Stimulated activated naive B cell treated with anti-CD40 and anti-IgM and Interleukin-4, amounts not matched to agents 10 μg/mL and 1 μg/mL and 100 μg/mL, for 72 hours (primary cell): Measurements from ENCODE around the gene TENM3.

Experiments
- ATAC-seq, 2 donors: fragments of 150-1000 bp; cut with Tn5 transposase; replicated peaks; 2 replicates each; pipeline ENCODE4 v1.10.0; 2021; ENCODE audit warnings: moderate library complexity in 1 of 2
- DNase-seq: peaks from one replicate; pipeline ENCODE4 v3.0.0; 2021
- H3K27ac Mint-ChIP-seq: one replicate; pipeline ENCODE4 v1.8.0; 2022; ENCODE audit warnings: mild to moderate bottlenecking, mixed read lengths
- H3K27me3 Mint-ChIP-seq, 2 donors: one replicate each; pipeline ENCODE4 v1.8.0; 2022; ENCODE audit warnings: mixed read lengths in 2 of 2
- H3K36me3 Mint-ChIP-seq, 2 donors: one replicate each; pipeline ENCODE4 v1.8.0; 2022; ENCODE audit warnings: mixed read lengths in 2 of 2, mild to moderate bottlenecking in 1 of 2
- H3K4me1 Mint-ChIP-seq, 2 donors: one replicate each; pipeline ENCODE4 v1.8.0; 2022; ENCODE audit warnings: mixed read lengths in 2 of 2, mild to moderate bottlenecking in 1 of 2
- H3K4me3 Mint-ChIP-seq, 2 donors: one replicate each; pipeline ENCODE4 v1.8.0; 2022; ENCODE audit warnings: mild to moderate bottlenecking in 2 of 2, mixed read lengths in 2 of 2, moderate library complexity in 1 of 2
- H3K9me3 Mint-ChIP-seq, 2 donors: one replicate each; pipeline ENCODE4 v1.8.0; 2022; ENCODE audit warnings: mixed read lengths in 2 of 2, mild to moderate bottlenecking in 1 of 2

TENM3 gene

DNA sequence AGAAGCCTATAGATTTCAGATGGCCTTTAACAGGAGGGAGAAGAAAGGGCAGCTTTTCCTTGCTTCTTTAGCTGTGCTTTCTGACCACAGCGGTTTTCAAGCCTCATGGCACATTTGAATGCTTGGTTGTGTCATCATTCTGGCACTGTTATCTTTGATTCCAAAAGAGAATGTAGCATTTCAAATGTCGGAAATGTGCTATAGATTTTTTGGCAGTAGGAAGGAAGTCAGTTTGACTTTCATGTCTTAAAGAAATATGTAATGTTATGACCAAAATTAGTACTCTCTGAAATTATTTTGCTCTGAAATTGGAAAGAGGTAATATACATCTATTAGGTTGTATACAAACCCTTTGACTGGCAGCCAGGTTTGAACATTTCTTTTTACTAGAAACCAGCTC lies 171.9 kb downstream of the TENM3 start:
- Mint-ChIP-seq H3K27me3 (no peaks in the 10 kb centered on the region), H3K27ac (no peak overlapping the region), H3K4me1 (no peaks in the 10 kb centered on the region), H3K36me3 (peaks cover 2 to 4% of the 10 kb centered on the region in 2 donors), H3K4me3 (no peak overlapping the region), H3K9me3 (peaks cover 5 to 7% of the 10 kb centered on the region in 2 donors)
- no peak for DNase-seq
- no peak for ATAC-seq

DNA sequence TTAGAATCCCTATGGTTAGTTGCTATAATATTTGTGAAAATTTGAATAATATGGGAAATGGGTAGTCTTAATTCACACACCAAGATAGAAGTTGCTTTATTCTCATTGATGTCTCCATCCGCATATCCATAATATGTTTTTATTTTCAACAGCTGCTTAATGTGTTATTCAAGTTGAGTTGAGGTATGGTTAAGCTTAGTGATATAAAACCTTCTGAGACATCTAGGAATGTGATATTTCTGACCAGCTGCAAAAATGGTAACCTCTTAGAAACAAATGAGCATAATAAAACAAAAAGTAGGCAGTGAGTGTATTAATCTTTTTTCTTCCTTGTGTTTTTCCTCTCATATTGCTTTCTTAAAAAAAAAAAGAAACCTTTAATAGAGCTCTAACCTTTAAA lies 172.9 kb downstream of the TENM3 start:
- peaks cover 5 to 7% of the 10 kb centered on the region in 2 donors for H3K9me3 Mint-ChIP-seq
- no peak overlapping the region for H3K27ac Mint-ChIP-seq
- no peak overlapping the region for H3K4me3 Mint-ChIP-seq
- no peaks in the 10 kb centered on the region for H3K4me1 Mint-ChIP-seq
- ATAC-seq (no peak), DNase-seq (no peak)
- H3K36me3 Mint-ChIP-seq = peaks cover 0 to 4% of the 10 kb centered on the region in 2 donors
- H3K27me3 Mint-ChIP-seq = no peaks in the 10 kb centered on the region

DNA sequence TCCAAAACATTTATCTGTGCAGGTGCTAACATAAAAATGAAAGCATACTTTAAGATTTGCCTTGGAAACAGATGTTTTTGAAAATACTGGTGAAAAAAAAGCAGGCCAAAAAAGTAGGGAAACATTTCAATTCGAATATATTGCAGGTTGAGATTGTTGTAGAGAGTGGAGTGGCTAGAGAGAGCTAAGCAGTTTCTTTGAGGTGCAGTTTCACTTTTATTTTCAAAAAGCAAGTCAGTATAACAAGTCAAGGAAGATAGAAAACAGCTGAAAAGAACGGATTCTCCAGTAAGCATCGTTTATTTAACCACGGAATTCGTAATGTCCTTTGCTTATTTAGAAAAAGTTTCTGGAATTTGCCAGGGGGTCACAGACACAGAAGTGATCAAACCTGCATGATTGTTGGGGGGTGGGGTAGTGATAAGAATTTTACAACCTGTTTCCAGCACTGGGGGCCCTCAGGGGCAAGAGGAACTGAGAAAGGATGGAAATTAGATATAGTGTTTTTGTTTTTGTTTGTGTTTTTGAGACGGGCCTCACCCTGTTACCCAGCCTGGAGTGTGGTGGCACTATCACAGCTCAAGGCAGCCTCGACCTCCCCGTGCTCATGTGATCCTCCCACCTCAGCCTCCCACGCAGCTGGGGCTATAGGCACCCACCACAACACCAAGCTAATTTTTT lies 175.0 kb downstream of the TENM3 start:
- Mint-ChIP-seq H3K4me1 (no peaks in the 10 kb centered on the region), H3K27ac (no peak overlapping the region), H3K9me3 (peaks cover under 1 to 6% of the 10 kb centered on the region in 2 donors), H3K36me3 (no peaks in the 10 kb centered on the region), H3K4me3 (no peak overlapping the region), H3K27me3 (peaks cover 0 to 5% of the 10 kb centered on the region in 2 donors)
- DNase-seq (no peak), ATAC-seq (no peak)

DNA sequence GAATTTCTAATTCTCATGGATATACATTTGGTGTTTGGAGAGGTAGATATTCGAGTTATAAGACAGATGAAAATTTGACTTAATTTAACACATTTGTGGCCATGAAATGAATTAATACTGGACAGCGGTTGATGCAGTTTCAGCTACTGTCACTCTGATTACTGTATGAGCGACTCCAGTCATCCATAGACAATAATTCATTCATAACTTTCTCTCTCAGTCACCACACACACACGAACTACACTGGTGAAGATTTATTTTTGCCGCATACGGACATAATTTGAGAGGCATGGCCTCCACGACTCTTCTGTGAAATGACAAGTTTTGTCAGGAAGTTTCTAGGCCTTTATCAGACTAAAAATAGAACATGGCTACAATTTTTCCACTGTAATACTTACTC lies 177.0 kb downstream of the TENM3 start:
- no peaks in the 10 kb centered on the region for H3K36me3 Mint-ChIP-seq
- no peak overlapping the region for H3K27ac Mint-ChIP-seq
- no peak overlapping the region for H3K4me3 Mint-ChIP-seq
- no peak for ATAC-seq
- peaks cover 0 to 6% of the 10 kb centered on the region in 2 donors for H3K9me3 Mint-ChIP-seq
- H3K27me3 Mint-ChIP-seq = peaks cover 0 to 6% of the 10 kb centered on the region in 2 donors
- H3K4me1 Mint-ChIP-seq = no peaks in the 10 kb centered on the region
- DNase-seq = no peak

DNA sequence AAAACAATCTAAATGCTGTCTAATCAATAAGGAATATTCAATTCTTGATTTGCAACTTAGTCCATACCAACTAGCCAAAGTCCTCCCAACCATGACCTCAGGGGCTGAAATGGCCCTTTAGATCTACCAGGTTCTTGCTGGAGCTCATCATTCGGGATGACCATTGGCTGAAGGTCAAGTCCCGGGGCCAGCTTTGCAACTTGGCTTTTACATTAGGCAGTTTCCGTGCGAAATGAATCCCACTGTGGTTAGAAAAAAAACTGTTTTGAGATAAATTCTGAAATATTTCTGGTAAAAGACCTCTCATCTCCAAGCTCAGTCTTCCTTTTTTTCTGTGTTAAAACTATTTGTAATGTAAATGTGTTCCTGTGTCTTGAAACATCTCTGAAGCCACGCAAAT lies 178.6 kb downstream of the TENM3 start:
- Mint-ChIP-seq H3K27me3 (peaks cover 0 to 6% of the 10 kb centered on the region in 2 donors), H3K9me3 (peaks cover 0 to 6% of the 10 kb centered on the region in 2 donors), H3K27ac (no peak overlapping the region), H3K36me3 (no peaks in the 10 kb centered on the region), H3K4me1 (no peaks in the 10 kb centered on the region), H3K4me3 (no peak overlapping the region)
- DNase-seq = no peak
- no peak for ATAC-seq

DNA sequence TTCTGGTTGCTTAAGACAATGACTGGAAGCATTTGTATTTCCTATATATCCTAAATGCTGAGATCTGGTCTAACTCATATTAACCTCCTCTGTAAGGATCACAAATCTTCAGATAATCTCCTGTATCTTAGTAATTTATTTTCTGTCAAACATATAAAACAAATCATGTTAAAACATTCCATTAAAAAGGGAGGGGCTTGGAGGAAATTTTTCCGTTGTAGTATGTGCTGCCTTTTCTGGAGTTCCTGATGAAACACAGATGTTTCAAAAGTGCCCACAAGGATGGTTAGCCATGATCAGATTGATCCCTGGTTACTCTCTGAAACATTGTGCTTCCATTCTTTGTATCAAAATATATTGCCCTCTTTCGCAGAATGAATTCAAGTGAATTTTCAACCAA lies 182.1 kb downstream of the TENM3 start:
- no peak overlapping the region for H3K4me3 Mint-ChIP-seq
- H3K36me3 Mint-ChIP-seq = no peaks in the 10 kb centered on the region
- H3K27ac Mint-ChIP-seq = no peak overlapping the region

DNA sequence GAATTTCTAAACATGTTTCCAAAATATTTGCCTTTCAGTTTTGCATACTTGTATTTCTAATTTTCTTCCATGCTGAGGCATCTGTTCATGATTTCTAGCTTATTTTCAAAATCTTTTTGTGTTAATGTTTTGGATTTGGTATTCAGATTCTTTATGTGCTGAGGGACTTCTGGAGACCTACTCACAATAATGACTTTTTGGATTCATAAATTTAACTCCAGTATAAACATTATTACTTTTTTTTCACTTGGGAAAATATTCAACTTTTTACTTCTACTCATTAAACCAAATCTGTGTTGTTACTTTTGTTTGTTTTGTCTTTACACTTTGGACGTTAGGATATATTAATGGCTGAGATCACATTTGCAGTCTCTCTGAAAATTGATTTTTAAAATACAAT lies 183.7 kb downstream of the TENM3 start:
- H3K4me1 Mint-ChIP-seq = no peaks in the 10 kb centered on the region
- peaks cover 0 to 4% of the 10 kb centered on the region in 2 donors for H3K9me3 Mint-ChIP-seq
- no peak overlapping the region for H3K4me3 Mint-ChIP-seq
- H3K27me3 Mint-ChIP-seq = peaks cover 0 to 6% of the 10 kb centered on the region in 2 donors
- H3K36me3 Mint-ChIP-seq = no peaks in the 10 kb centered on the region
- no peak overlapping the region for H3K27ac Mint-ChIP-seq
- ATAC-seq (no peak), DNase-seq (no peak)

More for the DNA sequence above, 182.1 kb downstream of the TENM3 start:
- no peak for DNase-seq
- H3K4me1 Mint-ChIP-seq = no peaks in the 10 kb centered on the region
- peaks cover 0 to 4% of the 10 kb centered on the region in 2 donors for H3K9me3 Mint-ChIP-seq
- no peak for ATAC-seq
- H3K27me3 Mint-ChIP-seq = peaks cover 0 to 6% of the 10 kb centered on the region in 2 donors

DNA sequence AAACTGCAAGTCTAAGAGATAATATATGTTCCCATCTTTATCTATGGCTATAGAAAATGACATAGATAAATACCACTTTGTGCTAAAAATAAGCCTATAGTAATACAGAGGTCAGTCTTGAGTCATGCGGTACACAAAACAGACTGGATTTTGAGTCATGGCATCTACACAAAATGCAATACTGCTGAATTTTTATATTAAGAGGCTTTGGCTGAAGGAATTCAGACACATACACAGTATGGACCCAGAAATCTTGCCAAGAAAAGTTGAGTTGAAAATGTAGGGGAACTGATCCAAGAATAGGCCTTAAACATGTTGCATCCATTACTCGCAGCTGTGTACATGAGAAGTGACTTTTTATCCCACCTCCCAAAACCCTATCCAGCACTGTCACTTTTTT lies 184.4 kb downstream of the TENM3 start:
- no peak overlapping the region for H3K4me3 Mint-ChIP-seq
- ATAC-seq (no peak), DNase-seq (no peak)
- no peaks in the 10 kb centered on the region for H3K36me3 Mint-ChIP-seq
- no peaks in the 10 kb centered on the region for H3K4me1 Mint-ChIP-seq
- H3K9me3 Mint-ChIP-seq = peaks cover 0 to 4% of the 10 kb centered on the region in 2 donors
- H3K27me3 Mint-ChIP-seq = peaks cover 3 to 6% of the 10 kb centered on the region in 2 donors
- H3K27ac Mint-ChIP-seq = no peak overlapping the region

DNA sequence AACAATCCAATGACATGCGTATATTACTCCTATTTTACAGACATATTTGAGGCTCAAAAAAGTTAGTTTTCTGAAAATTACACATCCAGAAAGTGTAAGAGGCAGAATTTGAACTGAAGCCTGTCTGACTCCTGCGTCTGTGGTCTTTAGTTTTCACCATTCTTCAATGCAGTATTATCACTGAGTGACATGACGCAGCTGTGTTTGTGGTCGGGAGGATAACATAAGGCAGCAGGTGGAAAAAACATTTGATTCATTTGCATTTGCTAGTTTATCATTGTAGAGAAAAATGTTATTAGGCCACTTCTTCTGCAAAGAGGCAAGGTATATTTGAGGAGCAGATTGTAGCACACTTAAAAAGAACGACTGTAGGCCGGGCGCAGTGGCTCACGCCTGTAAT lies 186.7 kb downstream of the TENM3 start:
- Mint-ChIP-seq H3K27me3 (peaks cover 0 to 12% of the 10 kb centered on the region in 2 donors), H3K4me1 (no peaks in the 10 kb centered on the region), H3K27ac (no peak overlapping the region), H3K4me3 (no peak overlapping the region), H3K36me3 (no peaks in the 10 kb centered on the region), H3K9me3 (peaks cover 0 to 4% of the 10 kb centered on the region in 2 donors)
- DNase-seq = no peak
- ATAC-seq = no peak

DNA sequence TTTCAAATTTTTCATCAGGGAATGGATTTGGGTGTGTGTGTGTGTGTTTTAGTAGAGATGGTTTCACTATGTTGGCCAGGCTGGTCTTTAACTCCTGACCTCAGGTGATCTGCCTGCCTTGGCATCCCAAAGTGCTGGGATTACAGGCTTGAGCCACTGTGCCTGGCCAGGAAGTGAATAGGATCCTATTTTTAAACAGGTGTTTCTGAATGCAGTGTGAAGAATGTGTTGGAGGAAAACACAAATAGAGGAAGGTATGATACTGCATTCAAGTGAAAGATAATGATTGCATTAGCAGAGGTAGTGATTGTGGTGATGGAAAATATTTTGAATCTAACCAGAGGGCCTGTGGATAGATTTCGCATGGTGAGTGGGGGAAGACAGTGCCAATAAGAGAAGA lies 189.6 kb downstream of the TENM3 start:
- H3K4me1 Mint-ChIP-seq = no peaks in the 10 kb centered on the region
- peaks cover 0 to 12% of the 10 kb centered on the region in 2 donors for H3K27me3 Mint-ChIP-seq
- no peak for ATAC-seq
- DNase-seq = no peak
- no peak overlapping the region for H3K27ac Mint-ChIP-seq
- H3K9me3 Mint-ChIP-seq = peaks cover 0 to 4% of the 10 kb centered on the region in 2 donors
- H3K4me3 Mint-ChIP-seq = no peak overlapping the region
- no peaks in the 10 kb centered on the region for H3K36me3 Mint-ChIP-seq

DNA sequence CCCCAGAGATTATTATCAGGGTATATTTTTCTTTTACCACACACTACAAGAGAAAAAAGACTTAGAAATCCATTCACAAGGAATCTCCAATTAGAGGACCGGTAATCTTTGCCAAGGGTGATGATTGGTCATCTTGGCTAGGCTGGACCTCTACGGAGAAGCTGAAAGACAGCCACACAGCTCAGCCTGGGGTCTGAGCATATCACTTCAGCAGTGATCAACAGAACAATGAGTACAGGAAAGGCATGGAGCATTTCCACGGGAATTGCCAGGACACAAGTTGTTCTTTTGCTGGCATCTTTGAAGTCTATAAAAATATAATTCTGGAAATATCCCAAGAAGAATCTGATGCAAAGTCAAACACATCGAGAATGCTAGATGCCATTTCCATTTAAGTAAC lies 191.5 kb downstream of the TENM3 start:
- Mint-ChIP-seq H3K27me3 (peaks cover 0 to 12% of the 10 kb centered on the region in 2 donors), H3K4me1 (no peaks in the 10 kb centered on the region), H3K27ac (no peak overlapping the region), H3K9me3 (peaks cover 0 to 4% of the 10 kb centered on the region in 2 donors), H3K36me3 (no peaks in the 10 kb centered on the region), H3K4me3 (no peak overlapping the region)
- no peak for DNase-seq
- ATAC-seq = no peak

DNA sequence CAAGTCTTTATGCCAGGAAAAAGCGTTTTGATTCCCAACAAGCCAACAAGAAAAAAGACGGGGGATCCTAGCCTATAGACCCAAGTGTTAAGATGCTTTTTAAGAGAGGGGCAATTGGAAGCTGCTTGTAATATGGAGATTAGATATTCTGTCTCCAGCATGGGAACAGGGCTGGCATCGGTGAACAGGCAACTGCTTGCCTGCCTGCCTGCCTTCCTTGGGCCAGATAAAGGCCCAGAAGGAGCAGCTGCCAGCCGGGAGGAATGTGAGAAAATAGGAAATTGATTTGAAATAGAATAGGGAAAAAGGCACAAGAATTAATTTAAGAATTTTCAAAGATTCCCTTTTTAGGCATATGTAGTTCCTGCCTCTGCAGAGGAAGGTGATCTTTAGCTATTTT lies 192.2 kb downstream of the TENM3 start:
- ATAC-seq (no peak), DNase-seq (no peak)
- Mint-ChIP-seq H3K4me1 (no peaks in the 10 kb centered on the region), H3K36me3 (no peaks in the 10 kb centered on the region), H3K27me3 (peaks cover 0 to 12% of the 10 kb centered on the region in 2 donors), H3K9me3 (peaks cover 0 to 4% of the 10 kb centered on the region in 2 donors), H3K27ac (no peak overlapping the region), H3K4me3 (no peak overlapping the region)

DNA sequence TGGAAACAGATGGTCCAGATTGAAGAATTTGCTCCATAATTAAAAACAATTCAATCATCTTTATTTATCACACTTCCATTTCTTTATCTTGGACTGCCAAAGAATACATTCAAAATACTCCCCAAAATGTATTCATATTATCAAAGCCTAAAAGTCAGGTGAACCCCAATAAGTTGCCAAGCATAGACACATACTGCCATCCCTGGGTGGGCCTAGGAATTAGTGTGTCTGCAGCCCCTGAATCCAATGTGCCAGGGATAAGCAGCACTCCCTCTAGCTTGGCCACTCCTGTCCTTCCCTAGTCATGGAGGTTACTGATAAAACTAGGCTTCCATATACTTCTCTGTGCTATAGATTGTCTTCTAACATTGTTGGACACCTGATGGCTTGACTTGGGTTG lies 199.9 kb downstream of the TENM3 start:
- ATAC-seq (no peak), DNase-seq (no peak)
- H3K27ac Mint-ChIP-seq = no peak overlapping the region
- no peak overlapping the region for H3K4me3 Mint-ChIP-seq
- H3K4me1 Mint-ChIP-seq = peaks cover 2 to 8% of the 10 kb centered on the region in 2 donors
- peaks cover 0 to 1% of the 10 kb centered on the region in 2 donors for H3K9me3 Mint-ChIP-seq
- no peaks in the 10 kb centered on the region for H3K36me3 Mint-ChIP-seq
- peaks cover 31 to 40% of the 10 kb centered on the region in 2 donors for H3K27me3 Mint-ChIP-seq

DNA sequence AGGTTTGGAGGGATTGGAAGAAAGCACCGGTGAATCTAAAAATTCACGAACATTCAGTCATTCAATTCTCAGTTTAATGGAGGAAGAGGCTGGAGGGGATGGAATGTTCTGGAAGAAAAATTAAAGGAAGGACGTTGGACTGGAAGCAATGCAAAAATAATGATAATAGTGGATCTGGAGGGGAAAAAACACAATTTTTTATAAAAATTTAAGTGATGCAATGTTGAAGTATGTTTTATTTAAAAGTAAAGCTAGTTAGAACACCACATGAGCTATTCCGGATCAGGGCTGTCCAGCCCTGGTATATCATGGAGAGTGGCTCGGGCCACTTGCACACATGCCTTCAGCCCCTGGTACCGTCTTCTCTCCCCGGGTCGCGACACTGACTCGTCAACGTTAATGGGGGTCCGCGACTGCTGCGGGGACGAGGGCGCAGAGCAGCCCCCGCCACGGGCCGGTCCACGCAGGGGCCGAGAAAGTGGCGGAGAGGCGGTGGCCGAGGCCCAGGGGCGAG lies 204.6 kb downstream of the TENM3 start:
- ATAC-seq = no peak
- Mint-ChIP-seq H3K36me3 (no peaks in the 10 kb centered on the region), H3K4me1 (peaks cover 12 to 30% of the 10 kb centered on the region in 2 donors), H3K27ac (peak overlapping the region; percentile 0), H3K9me3 (peaks cover 0 to 1% of the 10 kb centered on the region in 2 donors), H3K27me3 (peaks cover 53 to 80% of the 10 kb centered on the region in 2 donors), H3K4me3 (peak overlapping the region; percentile 56 to 82)
- DNase-seq = no peak
